ENCODE data around the gene RNASEH2B. TPM values are rescaled to one million over a fixed set of nuclear protein-coding genes. Genes with fewer than 3 reads are reported as not detected.

RNASEH2B gene
- polyA plus RNA-seq, 2 of the 4 experiments (the other 2 are of a cell fraction) = 27.5 to 73.5 TPM

- no peak overlapping the region for H3K4me2 ChIP-seq
- TF ChIP-seq FOSB (CRISPR knock-in tag; IDR thresholded peaks at IDR 0.05) (no peak), HOXA7 (CRISPR knock-in tag; IDR thresholded peaks at IDR 0.05) (no peak), E2F6 (IDR thresholded peaks at IDR 0.05; ENCODE audit: borderline replicate concordance, low read depth) (no peak), EHMT2 (IDR thresholded peaks at IDR 0.05; ENCODE audit: low read depth) (no peak), POLR2A (IDR thresholded peaks at IDR 0.05; ENCODE audit: low read length) (no peak), JUNB (IDR thresholded peaks at IDR 0.05) (no peak), RAD21 (conservative IDR thresholded peaks at IDR 0.05 in 1 of 2, IDR thresholded peaks at IDR 0.05 in 1 of 2) (no peak), HES2 (IDR thresholded peaks at IDR 0.05) (no peak), BHLHE40 (IDR thresholded peaks at IDR 0.05; ENCODE audit: low read depth, low read length) (no peak), HDAC2 (IDR thresholded peaks at IDR 0.05) (no peak), MAX (IDR thresholded peaks at IDR 0.05) (no peak), CEBPB (IDR thresholded peaks at IDR 0.05) (no peak), EP300 (IDR thresholded peaks at IDR 0.05) (no peak), MAZ (IDR thresholded peaks at IDR 0.05; ENCODE audit: borderline replicate concordance, low read depth, low read length) (no peak), POLR2AphosphoS2 (conservative IDR thresholded peaks at IDR 0.05; ENCODE audit: low read length) (no peak), RARB (CRISPR knock-in tag; IDR thresholded peaks at IDR 0.05) (no peak), ZFP36 (IDR thresholded peaks at IDR 0.05; ENCODE audit: borderline replicate concordance, partially characterized antibody) (no peak), HMGXB4 (CRISPR knock-in tag; IDR thresholded peaks at IDR 0.05; ENCODE audit: borderline replicate concordance) (no peak), CBX8 (IDR thresholded peaks at IDR 0.05) (no peak)
- FAIRE-seq (no peak), ATAC-seq (no peak), DNase-seq (ENCODE audit: low read depth in 1 of 2, low spot score in 1 of 2) (no peak)
- H3K27ac ChIP-seq = no peak overlapping the region
- H3K4me1 ChIP-seq = peaks cover 18% of the 10 kb centered on the region
- ChIA-PET CTCF (interaction anchor here (1.1 to 1.3 kb wide), 2 partner anchors 829 to 938 kb away, joined by 3 read pairs; no protein-coding TSS in a partner anchor), POLR2A (no interaction called here)
- H3K9me3 ChIP-seq = no peaks in the 10 kb centered on the region
- 88% methylated on average over 9 of the region's 9 CpGs for WGBS (ENCODE audit: missing lambda C conversion rate)
- H3K4me3 ChIP-seq = no peak overlapping the region
These were observed 4.6 kb downstream of the RNASEH2B start for GRCh38 chr13:50914176-50914700.

- POLR2A ChIA-PET = no interaction called here
- WGBS (ENCODE audit: missing lambda C conversion rate) = 58% methylated on average over 1 of the region's 1 CpG
- ATAC-seq (no peak), FAIRE-seq (no peak), DNase-seq (ENCODE audit: low read depth in 1 of 2, low spot score in 1 of 2) (no peak)
- Histone ChIP-seq H3K4me3 (no peak overlapping the region), H3K9me3 (no peaks in the 10 kb centered on the region), H3K27ac (no peak overlapping the region), H3K4me1 (peaks cover 18% of the 10 kb centered on the region), H3K4me2 (no peak overlapping the region)
- TF ChIP-seq NPAS2 (CRISPR knock-in tag; IDR thresholded peaks at IDR 0.05; ENCODE audit: borderline replicate concordance) = no peak
- TF ChIP-seq PBX3 (IDR thresholded peaks at IDR 0.05) = no peak
- TF ChIP-seq NR3C1 (IDR thresholded peaks at IDR 0.05) = no peak
- TF ChIP-seq PHF8 (IDR thresholded peaks at IDR 0.05; ENCODE audit: borderline replicate concordance, low read depth) = no peak
- TF ChIP-seq TFCP2L1 (CRISPR knock-in tag; IDR thresholded peaks at IDR 0.05) = no peak
- no peak for TF ChIP-seq HOXB13 (CRISPR knock-in tag; IDR thresholded peaks at IDR 0.05; ENCODE audit: low read depth)
- no peak for TF ChIP-seq HEYL (CRISPR knock-in tag; IDR thresholded peaks at IDR 0.05)
- TF ChIP-seq ELK1 (IDR thresholded peaks at IDR 0.05; ENCODE audit: low read depth, low read length) = no peak
- TF ChIP-seq MAFK (IDR thresholded peaks at IDR 0.05; ENCODE audit: partially characterized antibody) = no peak
- TF ChIP-seq RARB (CRISPR knock-in tag; IDR thresholded peaks at IDR 0.05) = no peak
- TF ChIP-seq RCOR1 (IDR thresholded peaks at IDR 0.05; ENCODE audit: low read depth, low read length) = no peak
- TF ChIP-seq ZSCAN20 (CRISPR knock-in tag; IDR thresholded peaks at IDR 0.05) = no peak
- TF ChIP-seq EHF (CRISPR knock-in tag; IDR thresholded peaks at IDR 0.05) = no peak
- no peak for TF ChIP-seq EP300 (IDR thresholded peaks at IDR 0.05)
- no peak for TF ChIP-seq FOXS1 (CRISPR knock-in tag; IDR thresholded peaks at IDR 0.05)
- TF ChIP-seq ZFP36 (IDR thresholded peaks at IDR 0.05; ENCODE audit: borderline replicate concordance, partially characterized antibody) = no peak
- TF ChIP-seq MAZ (IDR thresholded peaks at IDR 0.05; ENCODE audit: borderline replicate concordance, low read depth, low read length) = no peak
- TF ChIP-seq RAD21 (conservative IDR thresholded peaks at IDR 0.05 in 1 of 2, IDR thresholded peaks at IDR 0.05 in 1 of 2) = no peak
- TF ChIP-seq JUN (IDR thresholded peaks at IDR 0.05) = no peak
- CTCF ChIA-PET = interaction anchor here (1.1 kb wide), 1 partner anchor 830 kb away, joined by 3 read pairs; no protein-coding TSS in a partner anchor
These were observed 5.3 kb downstream of the RNASEH2B start for GRCh38 chr13:50914848-50915247.
